Measurements from ENCODE around the gene XAF1.

- TF ChIP-seq CTCF (IDR thresholded peaks at IDR 0.05) (no peak), POLR2A (IDR thresholded peaks at IDR 0.05) (no peak)
Measured at GRCh38 chr17:6780001-6780400, 24.2 kb downstream of the XAF1 start.
